ENCODE results near the gene RPUSD2. TPM values are rescaled to one million over a fixed set of nuclear protein-coding genes. Genes with fewer than 3 reads are reported as not detected.

RPUSD2 gene
- total and polyA plus RNA-seq, 10 donors: 7.1 to 12.3 (median 8.9) TPM

DNA sequence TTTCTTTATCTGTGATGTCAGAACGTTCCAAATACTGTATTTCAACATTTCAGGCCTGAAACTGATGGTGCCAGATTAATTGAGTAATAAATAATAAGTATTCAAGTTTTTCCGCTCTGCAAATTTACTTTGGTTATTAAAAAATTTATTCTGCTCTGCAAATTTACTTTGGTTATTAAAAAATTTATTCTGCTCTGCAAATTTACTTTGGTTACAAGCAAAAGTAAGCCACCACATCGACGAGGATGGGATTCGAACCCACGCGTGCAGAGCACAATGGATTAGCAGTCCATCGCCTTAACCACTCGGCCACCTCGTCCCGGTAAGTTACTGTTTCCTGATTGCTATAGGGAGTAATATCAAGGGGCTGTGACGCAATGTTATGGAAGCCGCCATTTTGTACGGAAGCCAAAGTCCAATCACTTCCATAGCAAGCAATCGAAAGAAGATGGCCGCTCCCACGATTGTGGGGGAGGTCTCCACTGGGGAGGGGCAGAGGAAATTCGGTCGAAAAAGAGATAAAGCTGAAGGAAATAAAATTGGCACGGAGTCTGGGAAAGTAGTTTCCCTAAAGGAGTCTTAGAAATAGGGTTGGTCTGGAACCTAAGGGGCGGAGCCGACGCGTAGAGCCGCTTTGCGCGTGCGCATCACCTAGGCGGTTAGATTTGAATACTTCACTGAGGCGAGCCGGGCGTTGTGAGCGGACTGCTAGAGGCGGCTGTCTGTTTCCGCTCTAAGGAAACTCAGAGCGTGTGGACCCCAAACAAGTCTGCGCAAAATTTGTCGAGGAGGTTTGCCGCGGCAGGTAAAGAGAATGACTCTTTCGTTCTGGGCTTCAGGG is 24.7 kb downstream of the RPUSD2 start, which contains the start of gene KNL1:
Gene KNL1, plus strand, starts transcription at position 662 of the 841 bp plus-strand sequence. CDS start 8,683 bp downstream, outside the sequence.
- WGBS, 5 donors: 3 to 5% (median 4%) methylated on average over 41 of the region's 41 CpGs
- H3K9me3 ChIP-seq: no peaks in the 10 kb centered on the region
- peaks cover 4 to 42% (median 26%) of the 10 kb centered on the region in 6 donors for H3K4me1 ChIP-seq
- TF ChIP-seq POLR2AphosphoS5 (IDR thresholded peaks at IDR 0.05): peak in 2 of 3 donors; percentile 70 to 71
- TF ChIP-seq CTCF (IDR thresholded peaks at IDR 0.05 in 8 of 11, conservative IDR thresholded peaks at IDR 0.05 in 3 of 11): peak in 2 of 11 experiments; percentile 3 to 12
- TF ChIP-seq POLR2A (IDR thresholded peaks at IDR 0.05): no peak
- no peaks in the 10 kb centered on the region for H3K27me3 ChIP-seq (replicated peaks in 1 of 7)
- DNase-seq: peak; percentile 96
- intact Hi-C loops (cut with DNase I; ENCODE audit: low total_unique reads): no loop called here
- no peaks in the 10 kb centered on the region for H3K36me3 ChIP-seq
- peak within 1 kb of the TSS; percentile 45 to 85 (median 78) for H3K4me3 ChIP-seq
- H3K27ac ChIP-seq: peak within 1 kb of the TSS; percentile 95 to 98 (median 96)

DNA sequence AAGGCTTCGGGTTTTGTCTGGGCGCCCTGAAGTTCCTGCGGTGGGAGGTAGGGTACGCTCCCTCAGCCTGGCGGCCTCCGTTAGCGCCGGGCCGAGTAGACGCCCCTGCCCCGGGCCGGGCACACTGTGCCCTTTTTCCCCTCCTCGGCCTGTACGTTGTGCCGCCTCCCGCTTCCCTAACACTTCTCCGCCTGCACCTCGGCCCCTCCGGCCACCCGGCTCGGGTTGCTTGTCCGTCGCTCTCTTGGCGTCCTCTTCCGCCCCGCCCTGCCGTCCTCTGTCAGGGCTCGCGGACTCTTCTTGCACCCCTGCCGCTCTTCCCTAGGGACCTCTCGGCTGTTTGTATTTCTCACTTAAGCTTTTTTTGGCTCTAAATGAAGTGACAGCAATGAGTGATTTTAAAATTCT is 25.3 kb downstream of the RPUSD2 start:
- intact Hi-C loops (cut with DNase I; ENCODE audit: low total_unique reads): no loop called here
- DNase-seq: peak; percentile 88
- Histone ChIP-seq H3K27me3 (replicated peaks in 1 of 7) (no peaks in the 10 kb centered on the region), H3K4me3 (peak overlapping the region; percentile 45 to 85 (median 78)), H3K27ac (peak overlapping the region; percentile 95 to 98 (median 96)), H3K4me1 (peaks cover 4 to 40% (median 25%) of the 10 kb centered on the region in 6 donors), H3K9me3 (no peaks in the 10 kb centered on the region), H3K36me3 (no peaks in the 10 kb centered on the region)
- peak in 2 of 11 experiments; percentile 21 to 38 for TF ChIP-seq CTCF (IDR thresholded peaks at IDR 0.05 in 8 of 11, conservative IDR thresholded peaks at IDR 0.05 in 3 of 11)
- TF ChIP-seq POLR2A (IDR thresholded peaks at IDR 0.05): no peak
- TF ChIP-seq POLR2AphosphoS5 (IDR thresholded peaks at IDR 0.05): peak in 1 of 3 donors; percentile 51
- WGBS, 5 donors: 0 to 1% (median 1%) methylated on average over 27 to 31 of the region's 31 CpGs

GRCh38 chr15:40595219-40595618 is 26.1 kb downstream of the RPUSD2 start:
- intact Hi-C loops (cut with DNase I; ENCODE audit: low total_unique reads): no loop called here
- no peaks in the 10 kb centered on the region for H3K36me3 ChIP-seq
- no peak overlapping the region for H3K27ac ChIP-seq
- peak overlapping the region in 6 of 8 donors; percentile 67 to 85 (median 78) for H3K4me3 ChIP-seq
- no peaks in the 10 kb centered on the region for H3K27me3 ChIP-seq (replicated peaks in 1 of 7)
- 43 to 56% (median 47%) methylated on average over 5 of the region's 5 CpGs for WGBS, 5 donors
- peaks cover 4 to 32% (median 19%) of the 10 kb centered on the region in 6 donors for H3K4me1 ChIP-seq
- H3K9me3 ChIP-seq: no peaks in the 10 kb centered on the region
- no peak for DNase-seq
- TF ChIP-seq POLR2A (IDR thresholded peaks at IDR 0.05) (no peak), POLR2AphosphoS5 (IDR thresholded peaks at IDR 0.05) (no peak), CTCF (IDR thresholded peaks at IDR 0.05 in 8 of 11, conservative IDR thresholded peaks at IDR 0.05 in 3 of 11) (no peak)

DNA sequence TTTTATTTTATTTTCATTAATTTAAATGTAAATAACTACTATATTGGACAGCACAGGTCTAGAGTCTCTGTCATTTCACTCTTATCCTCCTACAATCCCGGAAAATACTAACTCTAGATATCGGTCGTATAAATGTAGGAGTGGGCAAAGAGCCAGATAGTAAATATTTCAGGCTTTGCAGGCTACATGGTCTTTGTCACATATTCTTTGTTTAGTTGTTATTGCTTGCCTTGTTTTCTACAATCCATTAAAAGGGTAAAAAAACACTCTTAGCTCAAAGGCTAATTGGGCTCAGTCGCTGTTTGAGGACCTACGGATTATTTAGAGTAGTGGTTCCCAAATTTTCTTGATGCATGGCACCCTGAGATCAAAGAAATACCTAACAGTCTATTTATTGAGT is 26.7 kb downstream of the RPUSD2 start:
- Histone ChIP-seq H3K9me3 (no peaks in the 10 kb centered on the region), H3K4me3 (no peak overlapping the region), H3K27ac (no peak overlapping the region), H3K4me1 (peaks cover 4 to 27% (median 18%) of the 10 kb centered on the region in 6 donors), H3K27me3 (replicated peaks in 1 of 7) (no peaks in the 10 kb centered on the region), H3K36me3 (no peaks in the 10 kb centered on the region)
- 77 to 92% (median 82%) methylated on average over 5 of the region's 5 CpGs for WGBS, 5 donors
- DNase-seq: no peak
- TF ChIP-seq POLR2AphosphoS5 (IDR thresholded peaks at IDR 0.05): no peak
- TF ChIP-seq POLR2A (IDR thresholded peaks at IDR 0.05): no peak
- TF ChIP-seq CTCF (IDR thresholded peaks at IDR 0.05 in 8 of 11, conservative IDR thresholded peaks at IDR 0.05 in 3 of 11): no peak
- intact Hi-C loops (cut with DNase I; ENCODE audit: low total_unique reads): no loop called here
